HG02943 (cell line): Measurements from ENCODE around the gene ZNF48.

ENCODE experiments used
- ATAC-seq: cut with Tn5 transposase; IDR thresholded peaks from one replicate; pipeline ENCODE4 v1.9.1; 2021; ENCODE audit warnings: mild to moderate bottlenecking, low read depth, moderate library complexity; ENCODE audit not compliant: unreplicated experiment

Gene ZNF48

GRCh38 chr16:30401768-30402425, 6.7 kb downstream of the ZNF48 start:
- ATAC-seq: no peak

- no peak for ATAC-seq
Observed at GRCh38 chr16:30406795-30407101, 11.5 kb downstream of the ZNF48 start.

- ATAC-seq: peak; percentile 60
Observed at GRCh38 chr16:30407102-30407803, 12.0 kb downstream of the ZNF48 start, which contains the start of gene ZNF771. Gene ZNF771 (plus strand): TSS chr16:30407606. CDS start chr16:30408054, 448 bp downstream.

GRCh38 chr16:30407804-30408534, 12.7 kb downstream of the ZNF48 start:
- ATAC-seq: no peak

- no peak for ATAC-seq
Observed at GRCh38 chr16:30409125-30410060, 14.2 kb downstream of the ZNF48 start.

- ATAC-seq: no peak
Observed at GRCh38 chr16:30413112-30413806, 18.0 kb downstream of the ZNF48 start.

- ATAC-seq: no peak
Observed at GRCh38 chr16:30414159-30414558, 18.9 kb downstream of the ZNF48 start.

- ATAC-seq: no peak
Observed at GRCh38 chr16:30416047-30416603, 20.9 kb downstream of the ZNF48 start.

- ATAC-seq: peak; percentile 6
Observed at GRCh38 chr16:30416624-30417528, 21.7 kb downstream of the ZNF48 start.

- peak; percentile 65 for ATAC-seq
Observed at GRCh38 chr16:30417529-30418349, 22.5 kb downstream of the ZNF48 start.

- no peak for ATAC-seq
Observed at GRCh38 chr16:30418350-30419181, 23.3 kb downstream of the ZNF48 start.

- ATAC-seq: no peak
Observed at GRCh38 chr16:30421010-30421409, 25.8 kb downstream of the ZNF48 start.

- no peak for ATAC-seq
Observed at GRCh38 chr16:30428055-30428454, 32.8 kb downstream of the ZNF48 start.

GRCh38 chr16:30429418-30429677, 34.1 kb downstream of the ZNF48 start:
- ATAC-seq: peak; percentile 16

GRCh38 chr16:30429678-30430427, 34.6 kb downstream of the ZNF48 start, which contains the start of gene DCTPP1:
Gene DCTPP1 (minus strand): TSS chr16:30430030. CDS start chr16:30429980, 50 bp downstream.
- peak; percentile 94 for ATAC-seq

- no peak for ATAC-seq
Observed at GRCh38 chr16:30430428-30430970, 35.3 kb downstream of the ZNF48 start.
